Anterior cingulate cortex (tissue), 58 donors: Measurements from ENCODE around the gene KRT83.

Experiments used
- DNase-seq, 58 donors: peaks; one replicate each; lab custom pipeline; 2025; lab: John Stamatoyannopoulos, UW

Gene KRT83

DNA sequence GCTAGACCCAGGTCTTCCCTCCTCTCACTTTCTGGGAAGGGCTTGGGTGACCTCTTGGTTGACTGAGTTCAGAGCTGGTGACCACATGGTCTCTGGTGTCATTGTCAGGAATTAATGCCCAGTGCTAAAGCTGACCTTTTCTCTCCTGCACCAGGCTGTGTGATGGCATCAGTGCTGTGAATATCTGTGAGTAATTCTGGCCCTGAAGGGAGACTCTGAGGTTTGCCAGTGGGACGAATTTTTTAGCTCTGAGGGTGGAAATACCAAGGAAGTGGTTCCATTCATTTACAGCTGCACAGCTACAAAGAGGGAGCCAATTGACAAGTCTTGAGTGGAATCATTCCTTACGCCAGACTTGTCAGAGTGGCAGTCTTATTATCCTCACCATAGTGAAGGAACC lies 53.0 kb downstream of the KRT83 start:
- no peak for DNase-seq

DNA sequence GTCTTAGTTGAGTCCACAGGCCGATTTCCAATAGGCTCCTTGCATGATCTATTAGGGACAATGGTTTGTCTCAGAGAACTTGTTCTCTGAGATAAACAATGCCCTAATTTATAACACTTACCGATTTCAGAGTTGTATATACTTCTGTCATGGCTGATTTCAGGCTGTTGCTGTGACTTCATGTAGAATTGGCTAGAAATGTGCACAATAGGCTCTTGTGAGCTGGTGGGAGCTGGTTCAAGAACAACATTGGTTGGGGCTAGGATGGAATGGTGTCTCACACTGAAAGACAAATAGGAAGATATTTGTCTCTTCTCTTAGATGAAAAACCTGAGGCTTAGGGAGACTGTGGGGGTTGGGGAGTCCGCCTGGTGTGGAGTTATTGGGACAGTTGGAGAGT lies 53.5 kb downstream of the KRT83 start:
- peak in 3 of 58 donors; percentile 21 to 48 (median 41) for DNase-seq

DNA sequence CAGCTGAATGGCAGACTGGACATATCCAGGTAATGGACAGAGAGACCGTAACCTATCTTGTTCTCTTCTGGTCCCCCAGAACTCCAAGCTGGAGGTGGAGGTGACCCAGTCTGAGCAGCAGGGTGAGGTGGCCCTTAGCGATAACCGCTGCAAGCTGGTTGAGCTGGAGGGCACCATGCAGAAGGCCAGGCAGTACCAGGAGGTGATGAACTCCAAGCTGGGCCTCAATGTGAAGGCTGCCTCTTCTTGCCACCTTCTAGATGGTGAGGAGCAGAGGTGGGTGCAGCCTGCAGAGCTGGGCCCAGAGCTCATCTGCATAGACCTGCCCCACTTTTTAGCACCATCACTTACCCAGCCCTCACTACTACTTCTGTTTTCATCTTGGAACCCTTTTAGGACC lies 53.9 kb downstream of the KRT83 start:
- DNase-seq: no peak

DNA sequence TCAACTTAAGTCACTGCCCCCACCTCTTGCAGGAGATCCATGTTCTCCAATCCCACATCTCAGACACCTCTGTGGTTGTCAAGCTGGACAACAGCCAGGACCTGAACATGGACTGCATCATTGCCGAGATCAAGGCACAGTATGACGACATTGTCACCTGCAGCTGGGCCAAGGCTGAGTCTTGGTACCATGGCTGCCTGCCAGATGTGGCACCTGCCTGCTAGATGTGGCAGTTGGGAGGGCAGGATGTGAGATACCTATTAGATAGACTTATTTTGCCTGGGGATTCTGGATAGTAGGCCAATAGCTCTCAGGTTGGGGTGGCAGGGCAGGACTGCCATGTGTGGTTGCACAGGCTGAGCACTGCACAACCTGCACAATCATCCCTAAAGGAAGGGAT lies 54.7 kb downstream of the KRT83 start:
- DNase-seq: no peak

DNA sequence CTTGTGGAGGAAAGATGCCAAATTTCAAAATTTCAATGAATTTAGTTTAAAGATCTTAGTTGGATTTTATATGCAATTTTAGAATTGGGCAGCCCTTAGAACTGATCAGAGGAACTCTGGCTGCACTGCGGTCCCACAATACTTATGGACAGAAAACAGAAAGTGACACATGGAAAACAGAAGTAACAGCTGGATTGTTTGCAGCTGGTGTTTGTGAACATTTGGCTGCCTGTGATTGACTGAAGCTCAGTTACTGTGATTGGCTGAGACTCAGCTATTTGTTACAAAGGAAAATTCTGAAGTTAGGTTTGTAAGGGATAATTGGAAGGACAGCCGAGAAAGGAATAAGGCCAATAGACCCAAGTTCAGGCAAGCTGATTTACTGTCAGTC lies 56.8 kb downstream of the KRT83 start:
- peak in 8 of 58 donors; percentile 14 to 48 (median 30) for DNase-seq
